ENCODE measurements around the gene PDZD2.

DNA sequence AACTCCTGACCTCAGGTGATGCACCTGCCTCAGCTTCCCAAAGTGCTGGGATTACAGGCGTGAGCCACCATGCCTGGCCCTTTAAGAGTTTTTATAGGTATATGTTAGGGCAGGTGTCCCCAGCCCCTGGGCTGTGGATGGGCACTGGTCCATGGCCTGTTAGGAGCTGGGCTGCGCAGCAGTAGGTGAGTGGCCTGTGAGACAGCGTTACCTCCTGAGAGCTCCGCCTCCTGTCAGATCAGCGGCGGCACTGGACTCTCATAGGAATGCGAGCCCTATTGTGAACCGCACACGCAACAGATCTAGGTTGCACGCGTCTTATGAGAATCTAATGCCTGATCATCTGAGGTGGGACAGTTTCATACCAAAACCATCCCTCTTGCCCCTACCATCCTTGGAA is 361.8 kb downstream of the PDZD2 start:
- TF ChIP-seq, protein P1, sequence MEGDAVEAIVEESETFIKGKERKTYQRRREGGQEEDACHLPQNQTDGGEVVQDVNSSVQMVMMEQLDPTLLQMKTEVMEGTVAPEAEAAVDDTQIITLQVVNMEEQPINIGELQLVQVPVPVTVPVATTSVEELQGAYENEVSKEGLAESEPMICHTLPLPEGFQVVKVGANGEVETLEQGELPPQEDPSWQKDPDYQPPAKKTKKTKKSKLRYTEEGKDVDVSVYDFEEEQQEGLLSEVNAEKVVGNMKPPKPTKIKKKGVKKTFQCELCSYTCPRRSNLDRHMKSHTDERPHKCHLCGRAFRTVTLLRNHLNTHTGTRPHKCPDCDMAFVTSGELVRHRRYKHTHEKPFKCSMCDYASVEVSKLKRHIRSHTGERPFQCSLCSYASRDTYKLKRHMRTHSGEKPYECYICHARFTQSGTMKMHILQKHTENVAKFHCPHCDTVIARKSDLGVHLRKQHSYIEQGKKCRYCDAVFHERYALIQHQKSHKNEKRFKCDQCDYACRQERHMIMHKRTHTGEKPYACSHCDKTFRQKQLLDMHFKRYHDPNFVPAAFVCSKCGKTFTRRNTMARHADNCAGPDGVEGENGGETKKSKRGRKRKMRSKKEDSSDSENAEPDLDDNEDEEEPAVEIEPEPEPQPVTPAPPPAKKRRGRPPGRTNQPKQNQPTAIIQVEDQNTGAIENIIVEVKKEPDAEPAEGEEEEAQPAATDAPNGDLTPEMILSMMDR (IDR thresholded peaks at IDR 0.05) = no peak
- TF ChIP-seq POLR2A (IDR thresholded peaks at IDR 0.05) = no peak
